GM21381 (cell line): ENCODE measurements around the gene HTRA3.

Experiments
- ATAC-seq: cut with Tn5 transposase; IDR thresholded peaks from one replicate; pipeline ENCODE4 v1.9.1; 2021; ENCODE audit warnings: mild to moderate bottlenecking, moderate library complexity; ENCODE audit not compliant: unreplicated experiment

Gene HTRA3

GRCh38 chr4:8269535-8270417 is at the start of gene HTRA3:
HTRA3 (plus strand) TSS chr4:8269754; CDS start chr4:8269969, 215 bp downstream.
- ATAC-seq: no peak

GRCh38 chr4:8220661-8221450 is 48.7 kb upstream of the HTRA3 start:
- no peak for ATAC-seq

GRCh38 chr4:8221476-8221875 is 48.1 kb upstream of the HTRA3 start:
- ATAC-seq: no peak

- no peak for ATAC-seq
These were observed 47.6 kb upstream of the HTRA3 start for GRCh38 chr4:8221985-8222384.

- no peak for ATAC-seq
These were observed 46.8 kb upstream of the HTRA3 start for GRCh38 chr4:8222609-8223388.

- no peak for ATAC-seq
These were observed 45.1 kb upstream of the HTRA3 start for GRCh38 chr4:8224267-8224974.

GRCh38 chr4:8224975-8225625 is 44.5 kb upstream of the HTRA3 start:
- ATAC-seq: no peak

GRCh38 chr4:8225706-8226443 is 43.7 kb upstream of the HTRA3 start:
- ATAC-seq: no peak

- no peak for ATAC-seq
These were observed 42.3 kb upstream of the HTRA3 start for GRCh38 chr4:8227201-8227770.

GRCh38 chr4:8227771-8228318 is 41.7 kb upstream of the HTRA3 start:
- no peak for ATAC-seq

GRCh38 chr4:8228319-8229250 is 41.0 kb upstream of the HTRA3 start:
- peak; percentile 76 for ATAC-seq

GRCh38 chr4:8229331-8229975 is 40.1 kb upstream of the HTRA3 start:
- no peak for ATAC-seq

- no peak for ATAC-seq
These were observed 39.5 kb upstream of the HTRA3 start for GRCh38 chr4:8230033-8230432.

- ATAC-seq: no peak
These were observed 38.7 kb upstream of the HTRA3 start for GRCh38 chr4:8230891-8231290.

GRCh38 chr4:8231551-8232049 is 38.0 kb upstream of the HTRA3 start:
- ATAC-seq: no peak

GRCh38 chr4:8232748-8233147 is 36.8 kb upstream of the HTRA3 start:
- no peak for ATAC-seq
